Neutrophil (primary cell): ENCODE measurements around the gene TIRAP.

Experiments
- H3K27ac ChIP-seq: fragments of 200-600 bp; sonication (generic); 2 replicates; pipeline ENCODE4 v1.5.1; 2016; ENCODE audit warnings: mild to moderate bottlenecking, moderate library complexity
- H3K27me3 ChIP-seq: fragments of 200-600 bp; sonication (generic); 2 replicates; pipeline ENCODE4 v1.6.0; 2016; ENCODE audit warnings: mild to moderate bottlenecking
- H3K36me3 ChIP-seq: fragments of 200-600 bp; sonication (generic); 2 replicates; pipeline ENCODE4 v1.5.1; 2017
- H3K4me1 ChIP-seq, 2 experiments: fragments of 200-600 bp in 1 of 2; sonication (generic) in 1 of 2; 1 replicate in 1 of 2; 2 replicates in 1 of 2; pipeline versions ENCODE4 v1.5.1 to v1.6.1; 2013 to 2016; ENCODE audit warnings: low read depth in 1 of 2, low read length in 1 of 2, mild to moderate bottlenecking in 1 of 2, moderate library complexity in 1 of 2; ENCODE audit not compliant: control insufficient read depth in 1 of 2, insufficient read depth in 1 of 2
- H3K4me3 ChIP-seq, 2 experiments: fragments of 200-600 bp in 1 of 2; sonication (generic) in 1 of 2; 1 replicate in 1 of 2; 2 replicates in 1 of 2; pipeline ENCODE4 v1.5.1; 2013 to 2016; ENCODE audit warnings: low read depth in 1 of 2, low read length in 1 of 2, mild to moderate bottlenecking in 1 of 2, moderate library complexity in 1 of 2
- H3K9me3 ChIP-seq: fragments of 200-600 bp; sonication (generic); 2 replicates; pipeline ENCODE4 v1.5.1; 2016
- CTCF ChIP-seq: fragments of 200-600 bp; sonication (generic); IDR thresholded peaks from 2 replicates; pipeline ENCODE4 v1.5.1; 2016; ENCODE audit warnings: antibody characterized with exemption

The TIRAP gene

DNA sequence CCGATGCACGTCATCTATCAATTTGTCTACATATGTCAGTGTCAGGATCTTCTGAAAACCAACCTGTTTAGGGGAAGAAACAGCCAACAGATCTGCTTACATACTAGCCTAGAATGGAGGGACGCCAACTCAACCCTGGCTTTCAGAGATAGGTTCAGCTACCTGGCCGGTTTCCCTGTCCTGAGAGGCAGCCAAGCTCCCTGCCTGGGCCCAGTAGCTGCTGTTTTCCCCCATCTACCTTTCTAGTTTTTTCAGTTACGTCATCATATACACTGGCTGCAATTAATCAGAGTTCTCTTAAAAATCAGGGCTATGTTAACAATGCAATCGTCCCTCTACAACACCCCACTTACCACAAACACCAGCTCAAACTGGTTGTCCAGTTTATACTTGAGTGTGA lies 15.2 kb upstream of the TIRAP start:
- H3K9me3 ChIP-seq, result no peaks in the 10 kb centered on the region
- TF ChIP-seq CTCF, result no peak
- no peaks in the 10 kb centered on the region for H3K27me3 ChIP-seq
- H3K36me3 ChIP-seq, result peaks cover 50% of the 10 kb centered on the region
- H3K4me1 ChIP-seq, result peaks cover 17 to 24% of the 10 kb centered on the region in 2 experiments
- peak overlapping the region; percentile 89 for H3K4me3 ChIP-seq
- peak overlapping the region; percentile 93 for H3K27ac ChIP-seq

DNA sequence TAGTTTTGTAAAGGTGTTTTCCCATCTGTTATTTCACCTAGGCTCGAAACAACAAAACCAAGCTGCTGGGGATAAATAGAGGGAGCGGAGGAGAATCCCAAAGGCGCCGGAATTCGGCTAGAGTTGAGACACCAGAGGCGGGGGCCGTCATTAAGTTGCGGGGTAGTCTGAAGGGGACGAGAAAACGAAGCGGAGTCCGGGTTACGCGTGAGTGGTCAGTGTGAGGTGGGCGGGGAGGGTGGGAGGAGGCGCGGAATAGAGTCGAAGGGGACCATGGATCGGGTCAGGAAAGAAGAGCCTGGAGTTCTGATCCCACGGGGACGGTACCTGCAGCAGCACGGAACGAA lies 14.6 kb upstream of the TIRAP start:
- Histone ChIP-seq H3K27ac (peak overlapping the region; percentile 93), H3K36me3 (peaks cover 49% of the 10 kb centered on the region), H3K9me3 (no peaks in the 10 kb centered on the region), H3K4me1 (peaks cover 17 to 24% of the 10 kb centered on the region in 2 experiments), H3K4me3 (peak overlapping the region; percentile 89), H3K27me3 (no peaks in the 10 kb centered on the region)
- TF ChIP-seq CTCF, result no peak

DNA sequence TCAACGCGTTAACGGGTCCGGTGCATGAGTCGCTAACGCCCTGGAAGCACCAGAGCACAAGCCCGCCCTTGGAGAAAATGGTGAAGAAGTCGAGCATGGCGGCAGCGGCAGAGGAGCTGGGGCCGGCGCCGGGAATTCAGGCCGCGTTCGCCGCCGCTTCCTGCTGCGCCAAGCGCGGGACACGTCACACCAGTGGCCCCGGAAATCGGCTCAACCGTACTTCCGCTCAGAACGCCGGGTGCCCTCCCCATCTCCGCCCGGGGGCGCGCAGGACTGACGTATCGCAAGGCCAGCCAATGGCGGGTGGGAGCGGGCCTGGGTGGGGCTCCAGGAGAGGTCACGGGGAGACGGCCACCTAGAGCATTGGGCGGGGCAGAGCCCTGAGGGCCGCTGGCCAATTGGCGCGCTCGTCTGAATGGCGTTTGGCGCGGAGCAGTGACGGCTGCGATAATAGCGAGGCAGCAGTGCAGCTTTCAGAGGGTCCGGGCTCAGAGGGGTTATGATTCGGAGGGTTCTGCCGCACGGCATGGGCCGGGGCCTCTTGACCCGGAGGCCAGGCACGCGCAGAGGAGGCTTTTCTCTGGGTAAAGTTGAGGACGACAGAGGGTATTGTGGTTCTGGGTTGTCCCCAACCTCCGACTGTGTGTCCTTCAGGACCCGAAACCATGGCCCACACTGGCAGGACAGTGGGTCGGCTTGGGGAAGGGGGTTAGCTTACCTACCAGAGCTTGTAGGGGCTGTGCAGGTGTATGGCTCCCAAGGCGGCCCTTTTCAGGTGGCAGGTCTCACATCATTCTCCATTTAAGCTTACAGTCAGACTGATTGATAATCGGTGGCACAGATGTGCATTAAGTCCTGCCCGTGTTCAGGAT lies 13.9 kb upstream of the TIRAP start, which contains the start of the genes FOXRED1 and SRPRA:
TSS of gene FOXRED1 (plus strand) at position 447 of the 872 bp plus-strand sequence. CDS start at position 500, 53 bp downstream.
TSS of gene SRPRA (minus strand) at position 188 of the 872 bp plus-strand sequence. CDS start at position 97, 91 bp downstream.
- TF ChIP-seq CTCF, result peak; percentile 48
- Histone ChIP-seq H3K27ac (peak within 1 kb of the TSS; percentile 93), H3K4me3 (peak within 1 kb of the TSS; percentile 89), H3K27me3 (no peaks in the 10 kb centered on the region), H3K9me3 (no peaks in the 10 kb centered on the region), H3K4me1 (peaks cover 17 to 24% of the 10 kb centered on the region in 2 experiments), H3K36me3 (peaks cover 49% of the 10 kb centered on the region)

- H3K27ac ChIP-seq, result peak overlapping the region; percentile 99
- no peak overlapping the region for H3K4me3 ChIP-seq
- peaks cover 34 to 37% of the 10 kb centered on the region in 2 experiments for H3K4me1 ChIP-seq
- no peak for TF ChIP-seq CTCF
- peaks cover 22% of the 10 kb centered on the region for H3K36me3 ChIP-seq
- H3K9me3 ChIP-seq, result no peaks in the 10 kb centered on the region
- H3K27me3 ChIP-seq, result no peaks in the 10 kb centered on the region
Measured at GRCh38 chr11:126277322-126277721, 5.6 kb upstream of the TIRAP start.

GRCh38 chr11:126277780-126278179 lies 5.1 kb upstream of the TIRAP start:
- Histone ChIP-seq H3K27me3 (no peaks in the 10 kb centered on the region), H3K4me1 (peaks cover 37 to 41% of the 10 kb centered on the region in 2 experiments), H3K9me3 (no peaks in the 10 kb centered on the region), H3K27ac (peak overlapping the region; percentile 99), H3K36me3 (peaks cover 22% of the 10 kb centered on the region), H3K4me3 (no peak overlapping the region)
- TF ChIP-seq CTCF, result no peak
